MM.1S (cell line): ENCODE data around the gene ITPKC.

Source experiments
- CTCF ChIP-seq: fragments of 300-600 bp; sonication (generic); IDR thresholded peaks from 2 replicates; pipeline ENCODE4 v1.5.1; 2016; ENCODE audit warnings: antibody characterized with exemption, low read length, mixed read lengths
- EZH2 ChIP-seq: fragments of 300-600 bp; sonication (generic); optimal IDR thresholded peaks from 2 replicates; pipeline ENCODE3; 2017; ENCODE audit warnings: low read depth, mild to moderate bottlenecking, antibody characterized with exemption, low read length, mixed read lengths

GRCh38 chr19:40747536-40747935 lies 30.6 kb downstream of the ITPKC start:
- TF ChIP-seq CTCF, result no peak
- no peak for TF ChIP-seq EZH2
